Breast epithelium (tissue), 4 donors: ENCODE results near the gene ELOB. TPM values are rescaled to one million over a fixed set of nuclear protein-coding genes. Genes with fewer than 3 reads are reported as not detected.

Experiments used
- DNase-seq, 2 donors: peaks; one replicate each; pipeline ENCODE4 v3.0.0-alpha.2; 2019; ENCODE audit warnings: low spot score in 2 of 2
- H3K27ac ChIP-seq, 2 donors: fragments of 200-600 bp; sonication (generic) in 1 of 2; one replicate each; pipeline ENCODE4 v1.5.1; 2016 to 2019; ENCODE audit warnings: mild to moderate bottlenecking in 1 of 2
- H3K27me3 ChIP-seq, 2 donors: fragments of 200-600 bp; sonication (generic) in 1 of 2; one replicate each; pipeline versions ENCODE4 v1.5.1 to v1.6.0; 2017 to 2019; ENCODE audit warnings: control low read depth in 1 of 2, mild to moderate bottlenecking in 1 of 2
- H3K36me3 ChIP-seq: fragments of 200-600 bp; one replicate; pipeline ENCODE4 v1.5.1; 2019
- H3K4me1 ChIP-seq, 2 donors: fragments of 200-600 bp; sonication (generic); one replicate each; pipeline ENCODE4 v1.5.1; 2016 to 2019; ENCODE audit warnings: control low read depth in 1 of 2
- H3K4me3 ChIP-seq, 3 donors: fragments of 200-600 bp; sonication (generic); 1 replicate in 2 of 3; 2 replicates in 1 of 3; pipeline ENCODE4 v1.5.1; 2016 to 2019; ENCODE audit warnings: mild to moderate bottlenecking in 3 of 3, moderate library complexity in 2 of 3
- H3K9me3 ChIP-seq, 2 donors: fragments of 200-600 bp; sonication (generic) in 1 of 2; one replicate each; pipeline ENCODE4 v1.5.1; 2016 to 2019; ENCODE audit warnings: control low read depth in 1 of 2
- POLR2A ChIP-seq: fragments of 450-650 bp; IDR thresholded peaks from one replicate; pipeline ENCODE4 v1.6.1; 2016; ENCODE audit warnings: antibody characterized with exemption, mild to moderate bottlenecking, moderate library complexity
- POLR2AphosphoS5 ChIP-seq, 3 donors: sonication (generic); formaldehyde crosslinking; IDR thresholded peaks; one replicate each; pipeline ENCODE4 v1.6.1; 2017; ENCODE audit warnings: antibody characterized with exemption in 3 of 3
- intact Hi-C: fragments of 100-400 bp; cut with DNase I; formaldehyde crosslinking; loops from one replicate; pipeline ENCODE4 v1.15.1; 2023; ENCODE audit warnings: low total_unique reads
- total RNA-seq, 3 donors: library from RNA; depleted of rRNA; stranded (reverse); fragments of >200 nt; gene quantifications; one replicate each; pipeline ENCODE4 v1.1.0, GENCODE V29; 2016
- TF ChIP-seq, protein P1 (sequence below), 3 donors: fragments of 450-650 bp; IDR thresholded peaks; one replicate each; pipeline ENCODE4 v1.5.1; 2016 to 2017; ENCODE audit warnings: antibody characterized with exemption in 3 of 3, mild to moderate bottlenecking in 3 of 3, moderate library complexity in 3 of 3

ELOB gene
- total RNA-seq, 3 donors from 2014 or later: 147 to 292 (median 230) TPM

DNA sequence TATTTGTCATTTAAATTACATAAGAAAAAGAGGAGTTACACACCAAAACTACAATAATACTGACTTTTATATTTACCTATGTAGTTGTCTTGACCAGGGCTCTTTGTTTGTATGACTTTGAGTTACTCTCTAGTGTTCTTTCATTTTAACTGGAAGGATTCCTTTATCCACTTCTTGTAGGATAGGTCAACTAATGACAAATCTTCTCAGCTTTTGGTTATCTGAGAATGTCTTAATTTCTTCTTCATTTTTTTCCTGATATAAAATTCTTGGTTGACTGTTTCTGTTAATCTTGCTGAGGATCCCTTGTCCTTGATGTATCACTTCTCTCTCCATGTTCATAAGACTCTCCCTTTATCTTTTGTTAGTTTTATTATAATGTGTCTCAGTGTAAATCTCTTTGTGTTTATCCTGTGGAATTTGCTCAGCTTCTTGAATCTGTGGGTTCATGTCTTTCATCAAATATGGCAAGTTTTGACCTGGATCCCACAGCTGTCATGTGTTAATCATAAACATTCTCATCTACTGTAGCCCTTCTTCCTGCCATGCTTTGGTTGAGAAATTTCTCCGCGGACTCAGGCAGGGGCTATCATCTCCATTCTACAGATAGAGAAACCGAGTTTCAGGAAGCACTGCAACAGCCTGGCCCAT, 26.6 kb upstream of the ELOB start:
- H3K36me3 ChIP-seq: no peaks in the 10 kb centered on the region
- no peak for DNase-seq
- TF ChIP-seq POLR2AphosphoS5 (IDR thresholded peaks at IDR 0.05): no peak
- no peak for TF ChIP-seq POLR2A
- TF ChIP-seq, protein P1, sequence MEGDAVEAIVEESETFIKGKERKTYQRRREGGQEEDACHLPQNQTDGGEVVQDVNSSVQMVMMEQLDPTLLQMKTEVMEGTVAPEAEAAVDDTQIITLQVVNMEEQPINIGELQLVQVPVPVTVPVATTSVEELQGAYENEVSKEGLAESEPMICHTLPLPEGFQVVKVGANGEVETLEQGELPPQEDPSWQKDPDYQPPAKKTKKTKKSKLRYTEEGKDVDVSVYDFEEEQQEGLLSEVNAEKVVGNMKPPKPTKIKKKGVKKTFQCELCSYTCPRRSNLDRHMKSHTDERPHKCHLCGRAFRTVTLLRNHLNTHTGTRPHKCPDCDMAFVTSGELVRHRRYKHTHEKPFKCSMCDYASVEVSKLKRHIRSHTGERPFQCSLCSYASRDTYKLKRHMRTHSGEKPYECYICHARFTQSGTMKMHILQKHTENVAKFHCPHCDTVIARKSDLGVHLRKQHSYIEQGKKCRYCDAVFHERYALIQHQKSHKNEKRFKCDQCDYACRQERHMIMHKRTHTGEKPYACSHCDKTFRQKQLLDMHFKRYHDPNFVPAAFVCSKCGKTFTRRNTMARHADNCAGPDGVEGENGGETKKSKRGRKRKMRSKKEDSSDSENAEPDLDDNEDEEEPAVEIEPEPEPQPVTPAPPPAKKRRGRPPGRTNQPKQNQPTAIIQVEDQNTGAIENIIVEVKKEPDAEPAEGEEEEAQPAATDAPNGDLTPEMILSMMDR (IDR thresholded peaks at IDR 0.05): no peak
- H3K4me3 ChIP-seq: no peak overlapping the region
- no peak overlapping the region for H3K27ac ChIP-seq
- no peaks in the 10 kb centered on the region for H3K4me1 ChIP-seq
- intact Hi-C loops: no loop called here
- H3K9me3 ChIP-seq: peaks cover 9 to 12% of the 10 kb centered on the region in 2 donors
- peaks cover 0 to 9% of the 10 kb centered on the region in 2 donors for H3K27me3 ChIP-seq

DNA sequence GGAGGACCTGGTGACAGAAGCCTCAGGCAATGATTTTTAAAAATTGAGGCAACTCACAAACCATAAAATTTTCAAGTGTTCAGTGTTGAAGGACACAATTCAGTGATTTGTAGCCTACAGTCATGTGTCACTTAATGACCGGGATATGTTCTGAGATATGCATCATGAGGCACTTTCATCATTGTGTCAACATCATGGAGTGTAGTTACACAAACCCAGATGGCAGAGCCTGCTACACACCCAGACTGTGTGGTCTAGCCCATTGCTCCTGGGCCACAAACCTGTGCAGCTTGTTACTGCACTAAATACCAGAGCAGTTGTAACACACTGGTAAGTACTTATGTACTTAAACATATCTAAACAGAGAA, 22.8 kb upstream of the ELOB start:
- Histone ChIP-seq H3K4me3 (no peak overlapping the region), H3K36me3 (no peaks in the 10 kb centered on the region), H3K27me3 (peaks cover 0 to 15% of the 10 kb centered on the region in 2 donors), H3K4me1 (no peaks in the 10 kb centered on the region), H3K27ac (no peak overlapping the region), H3K9me3 (peaks cover 9 to 11% of the 10 kb centered on the region in 2 donors)
- intact Hi-C loops: no loop called here
- DNase-seq: no peak
- TF ChIP-seq POLR2A (no peak), POLR2AphosphoS5 (IDR thresholded peaks at IDR 0.05) (no peak)
- TF ChIP-seq, protein P1 (IDR thresholded peaks at IDR 0.05): no peak

DNA sequence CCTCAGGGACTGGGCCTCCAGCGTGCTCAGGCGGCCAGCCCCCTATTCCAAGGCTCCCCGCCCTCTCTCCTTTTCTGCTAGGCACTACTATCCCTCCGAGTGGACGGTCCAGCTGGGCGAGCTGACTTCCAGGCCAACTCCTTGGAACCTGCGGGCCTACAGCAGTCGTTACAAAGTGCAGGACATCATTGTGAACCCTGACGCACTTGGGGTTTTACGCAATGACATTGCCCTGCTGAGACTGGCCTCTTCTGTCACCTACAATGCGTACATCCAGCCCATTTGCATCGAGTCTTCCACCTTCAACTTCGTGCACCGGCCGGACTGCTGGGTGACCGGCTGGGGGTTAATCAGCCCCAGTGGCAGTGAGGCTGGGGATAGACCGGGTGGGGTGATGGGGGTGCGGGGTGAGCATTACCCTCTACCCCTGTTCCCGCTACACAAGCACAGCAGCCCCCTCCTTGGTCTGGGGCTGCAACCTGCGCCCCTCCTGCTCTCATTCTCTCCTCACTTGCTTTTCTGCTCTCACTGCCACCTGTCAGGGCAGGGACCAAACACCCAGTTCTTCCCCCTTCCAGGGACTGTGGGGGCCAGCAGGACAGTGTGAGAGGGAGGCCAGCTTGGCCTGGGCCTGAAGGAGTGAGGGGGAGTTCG, 22.3 kb upstream of the ELOB start:
- H3K4me1 ChIP-seq: no peaks in the 10 kb centered on the region
- H3K27me3 ChIP-seq: peaks cover 0 to 15% of the 10 kb centered on the region in 2 donors
- peaks cover 5 to 8% of the 10 kb centered on the region in 2 donors for H3K9me3 ChIP-seq
- H3K4me3 ChIP-seq: no peak overlapping the region
- intact Hi-C loops: no loop called here
- H3K27ac ChIP-seq: no peak overlapping the region
- no peaks in the 10 kb centered on the region for H3K36me3 ChIP-seq
- DNase-seq: no peak
- no peak for TF ChIP-seq POLR2AphosphoS5 (IDR thresholded peaks at IDR 0.05)
- TF ChIP-seq, protein P1 (IDR thresholded peaks at IDR 0.05): no peak
- TF ChIP-seq POLR2A: no peak

DNA sequence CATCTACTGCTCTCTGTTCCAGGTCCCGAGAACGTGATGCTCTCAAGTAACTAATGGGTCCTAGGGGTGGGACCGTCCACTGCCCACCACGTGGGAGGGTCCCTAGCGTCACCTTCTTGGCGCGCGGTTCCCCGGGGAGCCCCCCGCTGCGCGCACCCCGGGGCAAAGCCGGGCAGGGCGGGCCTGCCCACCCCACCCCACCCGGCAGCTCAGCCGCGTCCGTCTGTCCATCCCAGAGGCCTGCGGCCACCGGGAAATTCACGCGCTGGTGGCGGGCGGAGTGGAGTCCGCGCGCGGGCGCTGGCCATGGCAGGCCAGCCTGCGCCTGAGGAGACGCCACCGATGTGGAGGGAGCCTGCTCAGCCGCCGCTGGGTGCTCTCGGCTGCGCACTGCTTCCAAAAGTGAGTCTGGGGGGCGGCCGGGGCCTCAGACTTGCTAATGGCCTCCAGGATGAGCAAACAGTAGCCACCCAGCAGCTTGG, 21.7 kb upstream of the ELOB start:
- intact Hi-C loops: no loop called here
- H3K4me3 ChIP-seq: no peak overlapping the region
- H3K27me3 ChIP-seq: peaks cover 0 to 15% of the 10 kb centered on the region in 2 donors
- H3K36me3 ChIP-seq: no peaks in the 10 kb centered on the region
- TF ChIP-seq POLR2AphosphoS5 (IDR thresholded peaks at IDR 0.05) (no peak), POLR2A (no peak)
- TF ChIP-seq, protein P1 (IDR thresholded peaks at IDR 0.05): no peak
- no peak overlapping the region for H3K27ac ChIP-seq
- DNase-seq: no peak
- H3K9me3 ChIP-seq: peaks cover 0 to 2% of the 10 kb centered on the region in 2 donors
- no peaks in the 10 kb centered on the region for H3K4me1 ChIP-seq
